HEK293T (cell line): Measurements from ENCODE around the gene USP4.

Source experiments
- ARNT ChIP-seq: fragments of 450-650 bp; IDR thresholded peaks from 2 replicates; pipeline ENCODE4 v1.6.1; 2017; ENCODE audit warnings: mild to moderate bottlenecking
- FOXK2 ChIP-seq: fragments of 450-650 bp; IDR thresholded peaks from 2 replicates; pipeline ENCODE4 v1.6.1; 2016; ENCODE audit warnings: mild to moderate bottlenecking
- NFRKB ChIP-seq: fragments of 450-650 bp; IDR thresholded peaks from 2 replicates; pipeline ENCODE4 v1.6.1; 2016; ENCODE audit warnings: mild to moderate bottlenecking, moderate library complexity
- SP1 ChIP-seq: fragments of 450-650 bp; IDR thresholded peaks from 2 replicates; pipeline ENCODE4 v1.6.1; 2017

- TF ChIP-seq FOXK2 (no peak), ARNT (no peak), NFRKB (no peak), SP1 (no peak)
These were observed 22.7 kb upstream of the USP4 start for GRCh38 chr3:49362561-49362960.
